ENCODE data around the gene AANAT. TPM values are rescaled to one million over a fixed set of nuclear protein-coding genes. Genes with fewer than 3 reads are reported as not detected.
"Not testable (repeated sequence)": the region's sequence is repeated elsewhere in the genome, so short reads cannot be mapped to it uniquely, and the experiment has no call there.

The AANAT gene
- total RNA-seq, 1 donor from 2014 or later: not detected

GRCh38 chr17:76508472-76509063 is 41.2 kb downstream of the AANAT start:
- not testable (repeated sequence) for DNase-seq

GRCh38 chr17:76510831-76511244 is 43.4 kb downstream of the AANAT start:
- DNase-seq: no peak

- DNase-seq: no peak
Observed at GRCh38 chr17:76511668-76512365, 44.4 kb downstream of the AANAT start.

GRCh38 chr17:76512366-76513305 is 45.2 kb downstream of the AANAT start:
- no peak for DNase-seq

- DNase-seq: no peak
Observed at GRCh38 chr17:76513306-76513692, 45.9 kb downstream of the AANAT start.

GRCh38 chr17:76514355-76514754 is 47.0 kb downstream of the AANAT start:
- DNase-seq: not testable (repeated sequence)

- no peak for DNase-seq
Observed at GRCh38 chr17:76515274-76515949, 48.0 kb downstream of the AANAT start.

- DNase-seq: no peak
Observed at GRCh38 chr17:76517638-76518038, 50.2 kb downstream of the AANAT start.

GRCh38 chr17:76519048-76519966 is 51.9 kb downstream of the AANAT start:
- DNase-seq: no peak

Other genes starting within 250 kb of the AANAT start
- 0.34 and 0.74 TPM in 2 replicates for gene RNF157, start 227.1 kb upstream of the AANAT start, total RNA-seq
- gene UBALD2, start 202.3 kb upstream of the AANAT start, total RNA-seq: 3.2 and 10.4 TPM in 2 replicates
- 8.5 and 13.8 TPM in 2 replicates for gene QRICH2, start 159.3 kb upstream of the AANAT start, total RNA-seq
- gene PRPSAP1, start 113.7 kb upstream of the AANAT start, total RNA-seq: 128 and 131 TPM in 2 replicates
- 259 and 272 TPM in 2 replicates for gene SPHK1, start 83.0 kb upstream of the AANAT start, total RNA-seq
- 20.9 and 27.8 TPM in 2 replicates for gene UBE2O, start 14.5 kb upstream of the AANAT start, total RNA-seq
- gene RHBDF2, start 33.8 kb downstream of the AANAT start, total RNA-seq: 34.5 and 35.5 TPM in 2 replicates
- gene CYGB, start 70.1 kb downstream of the AANAT start, total RNA-seq: 1.6 and 4.4 TPM in 2 replicates
- 0.19 and 0.68 TPM in 2 replicates for gene PRCD, start 72.4 kb downstream of the AANAT start, total RNA-seq
- 0.28 and 0.51 TPM in 2 replicates for gene ST6GALNAC2, start 118.3 kb downstream of the AANAT start, total RNA-seq
- gene ST6GALNAC1, start 176.2 kb downstream of the AANAT start, total RNA-seq: not detected in 2 replicates
- 131 and 250 TPM in 2 replicates for gene MXRA7, start 243.4 kb downstream of the AANAT start, total RNA-seq